Measurements from ENCODE around the gene ZDHHC7.

DNA sequence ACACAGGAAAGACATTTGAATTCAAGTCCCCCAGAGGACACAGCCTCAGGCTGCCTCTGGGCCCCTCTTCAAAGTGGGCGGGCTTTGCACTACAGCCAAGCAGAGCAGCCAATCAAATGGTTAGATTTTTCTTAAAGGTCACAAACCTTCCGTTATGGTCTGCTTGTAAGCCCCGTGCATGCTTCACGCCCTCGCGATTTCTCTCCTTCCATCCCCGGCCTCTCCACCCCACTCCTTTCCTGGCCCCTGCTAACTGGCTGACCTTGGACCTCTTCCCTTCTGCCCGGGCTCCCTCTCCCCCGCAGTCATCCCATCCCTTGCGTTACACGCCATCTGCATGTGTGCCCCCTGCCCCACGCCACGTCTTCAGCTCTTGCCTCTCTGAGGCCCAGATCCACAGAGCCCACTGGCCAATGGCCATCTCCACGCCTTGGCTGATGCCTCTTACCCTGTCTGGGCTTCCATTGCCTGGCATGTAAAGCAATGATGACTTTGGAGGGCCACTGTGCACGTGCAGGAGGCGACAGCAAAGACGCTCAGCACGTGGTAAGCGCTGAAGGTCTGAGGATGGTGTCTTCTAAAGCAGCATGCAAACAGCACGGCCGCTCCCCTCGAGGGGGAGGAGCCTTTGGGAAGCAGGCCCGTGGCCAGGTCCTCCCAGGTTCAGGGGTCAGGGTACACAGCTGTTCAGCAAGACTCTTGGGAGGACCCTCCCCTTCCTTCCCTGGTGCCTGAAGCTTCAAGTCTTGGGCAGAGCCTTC lies 86.8 kb downstream of the ZDHHC7 start:
- TF ChIP-seq POLR2A (IDR thresholded peaks at IDR 0.05; ENCODE audit: control extremely low read depth in 1 of 2, low read depth in 2 of 2, low read length in 2 of 2) (no peak), POLR2AphosphoS5 (IDR thresholded peaks at IDR 0.05; ENCODE audit: low read depth, low read length) (no peak), EZH2 (IDR thresholded peaks at IDR 0.05; ENCODE audit: low read depth, low read length, severe bottlenecking) (no peak), ATF2 (IDR thresholded peaks at IDR 0.05; ENCODE audit: low read length) (no peak)
- TF ChIP-seq, protein P1, sequence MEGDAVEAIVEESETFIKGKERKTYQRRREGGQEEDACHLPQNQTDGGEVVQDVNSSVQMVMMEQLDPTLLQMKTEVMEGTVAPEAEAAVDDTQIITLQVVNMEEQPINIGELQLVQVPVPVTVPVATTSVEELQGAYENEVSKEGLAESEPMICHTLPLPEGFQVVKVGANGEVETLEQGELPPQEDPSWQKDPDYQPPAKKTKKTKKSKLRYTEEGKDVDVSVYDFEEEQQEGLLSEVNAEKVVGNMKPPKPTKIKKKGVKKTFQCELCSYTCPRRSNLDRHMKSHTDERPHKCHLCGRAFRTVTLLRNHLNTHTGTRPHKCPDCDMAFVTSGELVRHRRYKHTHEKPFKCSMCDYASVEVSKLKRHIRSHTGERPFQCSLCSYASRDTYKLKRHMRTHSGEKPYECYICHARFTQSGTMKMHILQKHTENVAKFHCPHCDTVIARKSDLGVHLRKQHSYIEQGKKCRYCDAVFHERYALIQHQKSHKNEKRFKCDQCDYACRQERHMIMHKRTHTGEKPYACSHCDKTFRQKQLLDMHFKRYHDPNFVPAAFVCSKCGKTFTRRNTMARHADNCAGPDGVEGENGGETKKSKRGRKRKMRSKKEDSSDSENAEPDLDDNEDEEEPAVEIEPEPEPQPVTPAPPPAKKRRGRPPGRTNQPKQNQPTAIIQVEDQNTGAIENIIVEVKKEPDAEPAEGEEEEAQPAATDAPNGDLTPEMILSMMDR (IDR thresholded peaks at IDR 0.05; ENCODE audit: control extremely low read depth in 1 of 3, insufficient read depth in 1 of 3, low read depth in 1 of 3, low read length in 3 of 3) = no peak

Data from H1 (cell line).